Tibial artery (tissue), 4 donors: ENCODE results near the gene G3BP2.

Source experiments
- DNase-seq, 2 donors: peaks; one replicate each; pipeline ENCODE4 v3.0.0-alpha.2; 2019
- H3K27ac ChIP-seq, 2 donors: fragments of 200-600 bp; sonication (generic) in 1 of 2; 1 replicate in 1 of 2; 2 replicates in 1 of 2; pipeline ENCODE4 v1.5.1; 2018 to 2019; ENCODE audit warnings: mild to moderate bottlenecking in 1 of 2
- H3K27me3 ChIP-seq, 2 donors: fragments of 200-600 bp; sonication (generic) in 1 of 2; one replicate each; pipeline versions ENCODE4 v1.5.1 to v1.6.0; 2016 to 2019
- H3K36me3 ChIP-seq, 3 donors: fragments of 200-600 bp; sonication (generic) in 2 of 3; one replicate each; pipeline ENCODE4 v1.5.1; 2016 to 2019; ENCODE audit warnings: mild to moderate bottlenecking in 2 of 3
- H3K4me1 ChIP-seq, 4 donors: fragments of 200-600 bp; sonication (generic) in 2 of 4; 1 replicate in 3 of 4; 2 replicates in 1 of 4; pipeline ENCODE4 v1.5.1; 2016 to 2019
- H3K4me3 ChIP-seq, 2 donors: fragments of 200-600 bp; sonication (generic) in 1 of 2; 1 replicate in 1 of 2; 2 replicates in 1 of 2; pipeline ENCODE4 v1.5.1; 2018 to 2019; ENCODE audit warnings: mild to moderate bottlenecking in 2 of 2
- H3K9me3 ChIP-seq, 3 donors: fragments of 200-600 bp; sonication (generic) in 1 of 3; one replicate each; pipeline ENCODE4 v1.5.1; 2016 to 2019
- CTCF ChIP-seq, 2 experiments: fragments of 200-600 bp in 1 of 2; fragments of 450-650 bp in 1 of 2; IDR thresholded peaks; one replicate each; pipeline ENCODE4 v1.5.1; 2017 to 2019; ENCODE audit warnings: antibody characterized with exemption in 2 of 2, mild to moderate bottlenecking in 1 of 2, moderate library complexity in 1 of 2
- intact Hi-C: fragments of 100-400 bp; cut with DNase I; formaldehyde crosslinking; loops from one replicate; pipeline ENCODE4 v1.15.0; 2023; ENCODE audit warnings: low total_unique reads

G3BP2 gene

GRCh38 chr4:75683482-75684155 lies 10.4 kb upstream of the G3BP2 start:
- Histone ChIP-seq H3K4me3 (no peak overlapping the region), H3K27ac (no peak overlapping the region), H3K27me3 (no peaks in the 10 kb centered on the region), H3K4me1 (no peaks in the 10 kb centered on the region), H3K36me3 (no peaks in the 10 kb centered on the region), H3K9me3 (no peaks in the 10 kb centered on the region)
- DNase-seq: no peak
- intact Hi-C loops: no loop called here
- no peak for TF ChIP-seq CTCF (IDR thresholded peaks at IDR 0.05)

GRCh38 chr4:75679876-75680575 lies 6.8 kb upstream of the G3BP2 start:
- Histone ChIP-seq H3K4me3 (no peak overlapping the region), H3K27me3 (no peaks in the 10 kb centered on the region), H3K9me3 (no peaks in the 10 kb centered on the region), H3K27ac (no peak overlapping the region), H3K4me1 (no peaks in the 10 kb centered on the region), H3K36me3 (no peaks in the 10 kb centered on the region)
- intact Hi-C loops: loop anchor here (5.0 kb wide), 1 partner anchor 1523 kb away; the partner anchor contains the start of gene MTHFD2L
- no peak for DNase-seq
- no peak for TF ChIP-seq CTCF (IDR thresholded peaks at IDR 0.05)

GRCh38 chr4:75678965-75679364 lies 5.8 kb upstream of the G3BP2 start:
- no peaks in the 10 kb centered on the region for H3K9me3 ChIP-seq
- H3K27me3 ChIP-seq: no peaks in the 10 kb centered on the region
- H3K27ac ChIP-seq: no peak overlapping the region
- intact Hi-C loops: loop anchor here (5.0 kb wide), 1 partner anchor 1522 kb away; the partner anchor contains the start of gene MTHFD2L
- H3K36me3 ChIP-seq: no peaks in the 10 kb centered on the region
- no peak for TF ChIP-seq CTCF (IDR thresholded peaks at IDR 0.05)
- DNase-seq: no peak
- H3K4me3 ChIP-seq: no peak overlapping the region
- peaks cover 0 to 4% (median under 1%) of the 10 kb centered on the region in 4 donors for H3K4me1 ChIP-seq

- TF ChIP-seq CTCF (IDR thresholded peaks at IDR 0.05): no peak
- no peak for DNase-seq
- intact Hi-C loops: loop anchor here (5.0 kb wide), 1 partner anchor 1521 kb away; the partner anchor contains the start of gene MTHFD2L
- Histone ChIP-seq H3K27me3 (no peaks in the 10 kb centered on the region), H3K27ac (no peak overlapping the region), H3K4me1 (peaks cover 0 to 8% (median 2%) of the 10 kb centered on the region in 4 donors), H3K4me3 (no peak overlapping the region), H3K36me3 (no peaks in the 10 kb centered on the region), H3K9me3 (no peaks in the 10 kb centered on the region)
Measured at GRCh38 chr4:75678473-75678872, 5.3 kb upstream of the G3BP2 start.

- TF ChIP-seq CTCF (IDR thresholded peaks at IDR 0.05): no peak
- no peaks in the 10 kb centered on the region for H3K27me3 ChIP-seq
- no peaks in the 10 kb centered on the region for H3K9me3 ChIP-seq
- no peak overlapping the region for H3K27ac ChIP-seq
- H3K36me3 ChIP-seq: no peaks in the 10 kb centered on the region
- no peak overlapping the region for H3K4me3 ChIP-seq
- intact Hi-C loops: loop anchor here (5.0 kb wide), 1 partner anchor 1518 kb away; the partner anchor contains the start of gene MTHFD2L
- H3K4me1 ChIP-seq: peaks cover 0 to 27% (median 12%) of the 10 kb centered on the region in 4 donors
- no peak for DNase-seq
Measured at GRCh38 chr4:75675004-75675531, 1.9 kb upstream of the G3BP2 start.
